AG04449 (cell line): ENCODE data around the gene FBXL17.
A peak's percentile ranks its signal among the peaks of the same experiment; 100 is the strongest.

Experiments used
- CTCF ChIA-PET: fragments of 350-600 bp; formaldehyde crosslinking; extraction: SDS; loops from one replicate; lab custom pipeline; 2021; ENCODE audit warnings: antibody characterized with exemption; lab: Yijun Ruan, JAX
- POLR2A ChIA-PET: fragments of 400-600, 350-600 bp; formaldehyde crosslinking; extraction: SDS; loops from one replicate; lab custom pipeline; 2020; ENCODE audit warnings: antibody characterized with exemption, inconsistent platforms; lab: Yijun Ruan, JAX
- DNase-seq: peaks from one replicate; pipeline ENCODE4 v3.0.0-alpha.2; 2010; ENCODE audit warnings: low read depth, low spot score
- H3K4me3 ChIP-seq: 2 replicates; pipeline ENCODE4 v1.5.1; 2011; ENCODE audit warnings: low read depth, mild to moderate bottlenecking, control low read depth, low read length
- TF ChIP-seq, protein P1 (sequence below): IDR thresholded peaks from one replicate; pipeline ENCODE4 v1.5.1; 2011; ENCODE audit warnings: mild to moderate bottlenecking, moderate library complexity, low read length, control low read depth, inconsistent platforms; ENCODE audit not compliant: insufficient read depth; ENCODE audit errors: missing control alignments

FBXL17 gene

DNA sequence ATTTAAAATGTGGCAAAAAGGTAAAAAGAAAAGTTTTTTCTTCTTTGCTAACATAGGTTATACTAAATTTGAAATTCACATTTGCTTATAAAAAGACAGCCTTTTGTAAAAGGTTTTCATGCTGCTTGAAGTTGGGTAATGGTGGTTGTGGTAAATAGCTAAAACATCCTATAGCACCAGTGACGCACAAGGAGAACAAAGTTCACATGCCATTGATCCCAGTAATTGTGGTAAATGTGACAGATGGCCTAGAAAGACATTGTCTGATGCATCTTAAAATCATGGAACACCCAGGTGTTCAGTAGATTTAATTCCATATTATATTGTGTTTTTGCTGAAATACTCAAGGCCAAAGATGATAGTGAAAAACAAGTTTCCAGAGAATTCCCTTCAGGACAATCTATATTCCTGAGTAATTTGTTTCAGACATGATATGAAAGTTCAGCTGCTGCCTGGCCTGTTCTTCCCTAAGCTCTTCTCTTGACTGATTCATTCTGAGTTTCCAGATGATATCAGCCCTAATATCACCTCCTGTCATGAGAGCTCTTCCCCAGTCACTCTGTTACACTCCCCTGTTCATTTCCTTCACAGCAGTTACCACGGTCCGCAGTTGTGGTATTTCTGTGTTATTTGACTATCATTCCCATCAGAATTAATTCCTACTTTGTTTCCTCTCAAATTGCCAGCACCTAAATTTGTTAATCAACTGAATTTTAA lies 4.6 kb upstream of the FBXL17 start:
- ChIA-PET CTCF (interaction anchor here (1.3 kb wide), 1 partner anchor 126 kb away, joined by 3 read pairs; no protein-coding TSS in a partner anchor), POLR2A (interaction anchor here (0.6 kb wide), 1 partner anchor 9 kb away, joined by 3 read pairs; no protein-coding TSS in a partner anchor)
- DNase-seq, result peak; percentile 41
- no peak overlapping the region for H3K4me3 ChIP-seq
- TF ChIP-seq, protein P1, sequence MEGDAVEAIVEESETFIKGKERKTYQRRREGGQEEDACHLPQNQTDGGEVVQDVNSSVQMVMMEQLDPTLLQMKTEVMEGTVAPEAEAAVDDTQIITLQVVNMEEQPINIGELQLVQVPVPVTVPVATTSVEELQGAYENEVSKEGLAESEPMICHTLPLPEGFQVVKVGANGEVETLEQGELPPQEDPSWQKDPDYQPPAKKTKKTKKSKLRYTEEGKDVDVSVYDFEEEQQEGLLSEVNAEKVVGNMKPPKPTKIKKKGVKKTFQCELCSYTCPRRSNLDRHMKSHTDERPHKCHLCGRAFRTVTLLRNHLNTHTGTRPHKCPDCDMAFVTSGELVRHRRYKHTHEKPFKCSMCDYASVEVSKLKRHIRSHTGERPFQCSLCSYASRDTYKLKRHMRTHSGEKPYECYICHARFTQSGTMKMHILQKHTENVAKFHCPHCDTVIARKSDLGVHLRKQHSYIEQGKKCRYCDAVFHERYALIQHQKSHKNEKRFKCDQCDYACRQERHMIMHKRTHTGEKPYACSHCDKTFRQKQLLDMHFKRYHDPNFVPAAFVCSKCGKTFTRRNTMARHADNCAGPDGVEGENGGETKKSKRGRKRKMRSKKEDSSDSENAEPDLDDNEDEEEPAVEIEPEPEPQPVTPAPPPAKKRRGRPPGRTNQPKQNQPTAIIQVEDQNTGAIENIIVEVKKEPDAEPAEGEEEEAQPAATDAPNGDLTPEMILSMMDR, result no peak

- H3K4me3 ChIP-seq, result no peak overlapping the region
Measured at GRCh38 chr5:108384741-108385140, 2.8 kb upstream of the FBXL17 start.

GRCh38 chr5:108382784-108383330 lies 959 bp upstream of the FBXL17 start:
- no peak for DNase-seq
- POLR2A ChIA-PET, result no interaction called here
- H3K4me3 ChIP-seq, result peak overlapping the region; percentile 87
- TF ChIP-seq, protein P1, result no peak
- CTCF ChIA-PET, result interaction anchor here (1.2 kb wide), 1 partner anchor 122 kb away, joined by 4 read pairs; no protein-coding TSS in a partner anchor

More at GRCh38 chr5:108384741-108385140, 2.8 kb upstream of the FBXL17 start:
- ChIA-PET POLR2A (no interaction called here), CTCF (no interaction called here)
- TF ChIP-seq, protein P1, result no peak
- DNase-seq, result no peak

- TF ChIP-seq, protein P1, result no peak
- CTCF ChIA-PET, result interaction anchor here (0.9 kb wide), 1 partner anchor 140 kb away, joined by 5 read pairs; no protein-coding TSS in a partner anchor
- DNase-seq, result no peak
- peak overlapping the region; percentile 87 for H3K4me3 ChIP-seq
- POLR2A ChIA-PET, result no interaction called here
Measured at GRCh38 chr5:108381350-108381953, 446 bp downstream of the FBXL17 start.

GRCh38 chr5:108380531-108381349 lies 1.2 kb downstream of the FBXL17 start:
- CTCF ChIA-PET, result interaction anchor here (0.6 to 1.3 kb wide), 2 partner anchors 12 to 121 kb away, joined by 3 to 4 read pairs; no protein-coding TSS in a partner anchor
- POLR2A ChIA-PET, result no interaction called here
- TF ChIP-seq, protein P1, result no peak
- no peak for DNase-seq
- H3K4me3 ChIP-seq, result peak overlapping the region; percentile 87
